ENCODE results near the gene OR13C8.

Gene OR13C8

DNA sequence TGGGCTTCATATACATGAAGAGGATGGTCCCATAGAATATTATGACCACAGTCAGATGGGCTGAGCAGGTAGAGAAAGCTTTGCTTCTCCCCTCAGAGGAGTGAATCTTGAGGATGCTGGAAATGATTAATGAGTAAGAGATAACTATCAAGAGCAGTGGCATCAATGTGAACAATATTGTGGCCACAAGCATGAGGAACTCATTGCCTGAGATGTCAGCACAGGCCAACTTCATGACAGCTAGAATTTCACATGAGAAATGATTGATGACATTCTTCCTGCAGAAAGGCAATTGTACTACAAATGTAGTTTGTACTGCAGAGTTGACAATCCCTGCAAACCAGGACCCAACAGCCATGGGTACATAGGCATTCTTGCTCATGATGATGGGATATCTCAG lies 48.5 kb downstream of the OR13C8 start:
- DNase-seq (ENCODE audit: low spot score): no peak

- DNase-seq (ENCODE audit: low spot score): no peak
These were observed 49.1 kb downstream of the OR13C8 start, which contains the start of gene OR13C9 for GRCh38 chr9:104618104-104618503. Gene OR13C9, minus strand, starts transcription at chr9:104618204. Its CDS starts 0 bp downstream, at chr9:104618204.
